HepG2 (cell line): ENCODE data around the gene DNAJB5. TPM values are rescaled to one million over a fixed set of nuclear protein-coding genes. Genes with fewer than 3 reads are reported as not detected.

Experiments
- ATAC-seq: fragments of 200-7000 bp; cut with Tn5 transposase; 3 replicates; pipeline ENCODE4 v1.9.1; 2020; ENCODE audit warnings: mild to moderate bottlenecking, moderate library complexity
- BruUV-seq: library from RNA; stranded (reverse); fragments of 400-500 nt; replicated peaks from 2 replicates; lab custom pipeline; 2021; lab: Mats Ljungman, UMichigan
- CTCF ChIA-PET: fragments of 300-600 bp; formaldehyde crosslinking; extraction: SDS; loops from one replicate; lab custom pipeline; 2021; ENCODE audit warnings: low total read pairs, inconsistent platforms, low intra/inter-chr PET ratio; lab: Yijun Ruan, JAX
- POLR2A ChIA-PET: fragments of 350-600 bp; sonication (Branson Sonifier 250); formaldehyde crosslinking; loops from one replicate; lab custom pipeline; 2020; ENCODE audit warnings: antibody characterized with exemption, inconsistent platforms; lab: Yijun Ruan, JAX
- DNase-seq: peaks from one replicate; pipeline ENCODE4 v3.0.0-alpha.2; 2015; ENCODE audit warnings: low spot score
- FAIRE-seq: peaks from 3 replicates; lab custom pipeline; 2011; peaks lifted over from hg19 to GRCh38; lab: Jason Lieb, UNC
- H2AFZ ChIP-seq: one replicate; pipeline ENCODE4 v1.6.1; 2011; ENCODE audit warnings: low read length, inconsistent platforms
- H3K27ac ChIP-seq: fragments of 300-600 bp; 3 replicates; pipeline ENCODE4 v1.8.0; 2011; ENCODE audit warnings: mixed run types, mild to moderate bottlenecking, mixed read lengths, low read length, inconsistent platforms; ENCODE audit not compliant: insufficient read depth; ENCODE audit errors: extremely low read length
- H3K27me3 ChIP-seq, 2 experiments: fragments of 200-600 bp in 1 of 2; 2 replicates in 1 of 2; 3 replicates in 1 of 2; pipeline versions ENCODE4 v1.6.0 to v1.8.0; 2011; ENCODE audit warnings: low read length in 2 of 2, mild to moderate bottlenecking in 2 of 2, moderate library complexity in 2 of 2, inconsistent platforms in 1 of 2; ENCODE audit not compliant: insufficient read depth in 2 of 2, control insufficient read depth in 1 of 2
- H3K36me3 ChIP-seq, 2 experiments: fragments of 200-600 bp in 1 of 2; replicated peaks in 1 of 2; 2 replicates in 1 of 2; 3 replicates in 1 of 2; pipeline versions ENCODE4 v1.5.1 to v1.8.0; 2011; ENCODE audit warnings: low read length in 2 of 2, inconsistent platforms in 1 of 2; ENCODE audit not compliant: insufficient read depth in 2 of 2, control insufficient read depth in 1 of 2
- H3K4me1 ChIP-seq: 2 replicates; pipeline ENCODE4 v1.5.1; 2012; ENCODE audit warnings: low read length, inconsistent platforms; ENCODE audit not compliant: insufficient read depth
- H3K4me2 ChIP-seq: 2 replicates; pipeline ENCODE4 v1.6.0; 2011; ENCODE audit warnings: low read depth, low read length, inconsistent platforms
- H3K4me3 ChIP-seq, 3 experiments: fragments of 200-600 bp in 1 of 3; sonication (generic), shearing (Covaris generic) in 1 of 3; replicated peaks in 1 of 3; 2 replicates each; pipeline ENCODE4 v1.5.1; 2011 to 2016; ENCODE audit warnings: low read length in 3 of 3, inconsistent platforms in 2 of 3, low read depth in 2 of 3, mild to moderate bottlenecking in 2 of 3, control low read depth in 1 of 3, mixed read lengths in 1 of 3; ENCODE audit not compliant: insufficient read depth in 1 of 3
- H3K79me2 ChIP-seq: one replicate; pipeline ENCODE4 v1.6.1; 2011; ENCODE audit warnings: low read length, inconsistent platforms; ENCODE audit not compliant: insufficient read depth
- H3K9ac ChIP-seq: 2 replicates; pipeline ENCODE4 v1.6.0; 2011; ENCODE audit warnings: mild to moderate bottlenecking, low read depth, low read length, inconsistent platforms; ENCODE audit not compliant: insufficient read depth
- H3K9me3 ChIP-seq: 2 replicates; pipeline ENCODE4 v1.5.1; 2012; ENCODE audit warnings: mild to moderate bottlenecking, low read length
- H4K20me1 ChIP-seq: 2 replicates; pipeline ENCODE4 v1.6.0; 2011; ENCODE audit warnings: inconsistent platforms, mild to moderate bottlenecking, low read length, moderate library complexity; ENCODE audit not compliant: insufficient read depth
- ATF7-NPFF ChIP-seq: sonication (generic); formaldehyde crosslinking; IDR thresholded peaks from 2 replicates; pipeline ENCODE4 v1.8.1; 2023; ENCODE audit warnings: mild to moderate bottlenecking, low read depth, missing genetic modification reagents, moderate library complexity
- CREB1 ChIP-seq, 2 experiments: fragments of 450-650 bp in 1 of 2; IDR thresholded peaks; 2 replicates each; pipeline ENCODE4 v1.6.1; 2016 to 2017; ENCODE audit warnings: control low read depth in 1 of 2, mild to moderate bottlenecking in 1 of 2, missing compliant biosample characterization in 1 of 2, missing genetic modification characterization in 1 of 2
- DZIP1 ChIP-seq: sonication (generic); formaldehyde crosslinking; IDR thresholded peaks from 2 replicates; pipeline ENCODE4 v1.5.0; 2020; ENCODE audit warnings: mild to moderate bottlenecking, missing genetic modification reagents
- KAT7 ChIP-seq: IDR thresholded peaks from 2 replicates; pipeline ENCODE4 v1.6.1; 2018; ENCODE audit warnings: borderline replicate concordance, missing compliant biosample characterization
- NFE2L1 ChIP-seq: sonication (generic); formaldehyde crosslinking; IDR thresholded peaks from 2 replicates; pipeline ENCODE4 v1.4.0; 2020; ENCODE audit warnings: missing genetic modification reagents, mild to moderate bottlenecking, borderline replicate concordance
- PCBP1 ChIP-seq: fragments of 200-400 bp; formaldehyde crosslinking; IDR thresholded peaks from 2 replicates; pipeline ENCODE4 v1.6.1; 2017; ENCODE audit warnings: mild to moderate bottlenecking, low read depth, low read length, borderline replicate concordance
- SMARCC2 ChIP-seq: fragments of 450-650 bp; IDR thresholded peaks from 2 replicates; pipeline ENCODE4 v1.6.1; 2017; ENCODE audit warnings: antibody characterized with exemption, mild to moderate bottlenecking
- SNAI1 ChIP-seq: sonication (generic); formaldehyde crosslinking; IDR thresholded peaks from 2 replicates; pipeline ENCODE4 v1.5.0; 2020; ENCODE audit warnings: mild to moderate bottlenecking, missing genetic modification reagents, borderline replicate concordance
- SPEN ChIP-seq: sonication (generic); formaldehyde crosslinking; IDR thresholded peaks from 2 replicates; pipeline ENCODE4 v1.5.1; 2020; ENCODE audit warnings: low read depth, mild to moderate bottlenecking, missing genetic modification reagents
- ZBTB38 ChIP-seq: sonication (generic); formaldehyde crosslinking; IDR thresholded peaks from 2 replicates; pipeline ENCODE4 v1.5.1; 2020; ENCODE audit warnings: mild to moderate bottlenecking, missing genetic modification reagents
- ZNF335 ChIP-seq: sonication (generic); formaldehyde crosslinking; IDR thresholded peaks from 2 replicates; pipeline ENCODE4 v1.4.0; 2020; ENCODE audit warnings: missing genetic modification reagents
- ZNF737 ChIP-seq: sonication (generic); formaldehyde crosslinking; IDR thresholded peaks from 2 replicates; pipeline ENCODE4 v1.5.0; 2020; ENCODE audit warnings: missing genetic modification reagents, mild to moderate bottlenecking, borderline replicate concordance
- ZNF749 ChIP-seq: sonication (generic); formaldehyde crosslinking; IDR thresholded peaks from 2 replicates; pipeline ENCODE4 v1.8.0; 2022; ENCODE audit warnings: mild to moderate bottlenecking, missing genetic modification reagents, moderate library complexity, borderline replicate concordance
- ZNF777 ChIP-seq: sonication (generic); formaldehyde crosslinking; IDR thresholded peaks from 2 replicates; pipeline ENCODE4 v1.4.0; 2020; ENCODE audit warnings: missing genetic modification reagents
- ZNF83 ChIP-seq: sonication (generic); formaldehyde crosslinking; IDR thresholded peaks from 2 replicates; pipeline ENCODE4 v1.4.0; 2020; ENCODE audit warnings: missing genetic modification reagents, mild to moderate bottlenecking, borderline replicate concordance
- WGBS: methylation state at CpG from one replicate; pipeline ENCODE4 v1.1.6; 2017; ENCODE audit warnings: low lambda C conversion rate; 5-methylcytosine and 5-hydroxymethylcytosine counted together
- in situ Hi-C: cut with HindIII; loops from 2 replicates; pipeline ENCODE4 v1.10.0; 2017; ENCODE audit warnings: low pct_unique_long_range_greater_than_20kb; ENCODE audit not compliant: extremely low pct_ligation_motif_present
- intact Hi-C: fragments of 100-400 bp; cut with micrococcal nuclease; formaldehyde crosslinking; loops from one replicate; pipeline ENCODE4 v1.10.0; 2022; ENCODE audit not compliant: unreplicated experiment
- polyA plus RNA-seq, 8 experiments: library from polyadenylated mRNA; depleted of rRNA in 3 of 8; stranded (reverse) in 7 of 8; unstranded in 1 of 8; fragments of >200 nt; fragmentation: Illumina TruSeq in 4 of 8; extraction: Trizol in 4 of 8; gene quantifications; 2 replicates each; pipeline versions ENCODE4 v1.2.1 to v1.2.3, GENCODE V29; 2011 to 2016; ENCODE audit warnings: low read depth in 4 of 8, missing spikeins in 1 of 8, mixed read lengths in 1 of 8; ENCODE audit not compliant: insufficient read depth in 1 of 8
- total RNA-seq, 5 experiments: library from RNA; depleted of rRNA; stranded (reverse); fragments of >200 nt; fragmentation: Illumina TruSeq; extraction: Trizol; gene quantifications; 2 replicates each; pipeline ENCODE4 v1.2.3, GENCODE V29; 2016; ENCODE audit warnings: low read depth in 1 of 5
- TF ChIP-seq, protein P1 (sequence below): sonication (generic); formaldehyde crosslinking; IDR thresholded peaks from 2 replicates; pipeline ENCODE4 v1.5.1; 2020; ENCODE audit warnings: missing genetic modification reagents, mild to moderate bottlenecking, borderline replicate concordance

DNAJB5 gene
- total and polyA plus RNA-seq, 2 of the 13 experiments (the other 11 are each of a cell fraction or from before 2014, with no cell fraction given), result 0.40 to 0.69 TPM

- FAIRE-seq (no peak), ATAC-seq (no peak)
- no peaks in the 10 kb centered on the region for H4K20me1 ChIP-seq
- H3K79me2 ChIP-seq, result no peaks in the 10 kb centered on the region
- no peak overlapping the region for H3K4me3 ChIP-seq
- H2AFZ ChIP-seq, result no peak overlapping the region
- CTCF ChIA-PET, result no interaction called here
- BruUV-seq, result no TSS peak
- no peak overlapping the region for H3K9ac ChIP-seq
- H3K9me3 ChIP-seq, result no peaks in the 10 kb centered on the region
- H3K36me3 ChIP-seq, result no peaks in the 10 kb centered on the region
- in situ Hi-C loops, result no loop called here
- 56% methylated on average over 2 of the region's 2 CpGs for WGBS
- H3K27me3 ChIP-seq, result no peaks in the 10 kb centered on the region
- H3K27ac ChIP-seq, result no peak overlapping the region
- TF ChIP-seq KAT7, result no peak
- TF ChIP-seq ZNF335 (CRISPR knock-in tag), result no peak
- no peak for TF ChIP-seq ZNF83 (CRISPR knock-in tag)
- no peak for TF ChIP-seq ZNF777 (CRISPR knock-in tag)
- no peak for TF ChIP-seq CREB1 (IDR thresholded peaks at IDR 0.05)
- TF ChIP-seq CREB1 (CRISPR knock-in tag; IDR thresholded peaks at IDR 0.05), result no peak
- TF ChIP-seq ZNF749, result no peak
- no peak for TF ChIP-seq ZNF737 (CRISPR knock-in tag)
- TF ChIP-seq PCBP1, result no peak
- TF ChIP-seq SPEN (CRISPR knock-in tag), result no peak
- TF ChIP-seq ZBTB38 (CRISPR knock-in tag), result no peak
- no peak for TF ChIP-seq ATF7-NPFF
- no peak for TF ChIP-seq NFE2L1
- TF ChIP-seq DZIP1 (CRISPR knock-in tag), result no peak
- TF ChIP-seq SMARCC2, result no peak
- TF ChIP-seq, protein P1, sequence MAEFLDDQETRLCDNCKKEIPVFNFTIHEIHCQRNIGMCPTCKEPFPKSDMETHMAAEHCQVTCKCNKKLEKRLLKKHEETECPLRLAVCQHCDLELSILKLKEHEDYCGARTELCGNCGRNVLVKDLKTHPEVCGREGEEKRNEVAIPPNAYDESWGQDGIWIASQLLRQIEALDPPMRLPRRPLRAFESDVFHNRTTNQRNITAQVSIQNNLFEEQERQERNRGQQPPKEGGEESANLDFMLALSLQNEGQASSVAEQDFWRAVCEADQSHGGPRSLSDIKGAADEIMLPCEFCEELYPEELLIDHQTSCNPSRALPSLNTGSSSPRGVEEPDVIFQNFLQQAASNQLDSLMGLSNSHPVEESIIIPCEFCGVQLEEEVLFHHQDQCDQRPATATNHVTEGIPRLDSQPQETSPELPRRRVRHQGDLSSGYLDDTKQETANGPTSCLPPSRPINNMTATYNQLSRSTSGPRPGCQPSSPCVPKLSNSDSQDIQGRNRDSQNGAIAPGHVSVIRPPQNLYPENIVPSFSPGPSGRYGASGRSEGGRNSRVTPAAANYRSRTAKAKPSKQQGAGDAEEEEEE (CRISPR knock-in tag), result no peak
- TF ChIP-seq SNAI1, result no peak
- TF ChIP-seq, all 625 proteins: peak for 0
- no peak overlapping the region for H3K4me2 ChIP-seq
- POLR2A ChIA-PET, result no interaction called here
- no peak for DNase-seq
- peaks cover 12% of the 10 kb centered on the region for H3K4me1 ChIP-seq
- intact Hi-C loops, result no loop called here
Observed at GRCh38 chr9:35001803-35002502, 12.4 kb downstream of the DNAJB5 start.
